CD4-positive, alpha-beta T cell treated with Interleukin-1 beta for 1 hour (primary cell): ENCODE measurements around the gene AKAP6.

Experiments
- DNase-seq, 2 donors: peaks; one replicate each; pipeline ENCODE4 v3.0.0-alpha.2; 2020 to 2022

AKAP6 gene

DNA sequence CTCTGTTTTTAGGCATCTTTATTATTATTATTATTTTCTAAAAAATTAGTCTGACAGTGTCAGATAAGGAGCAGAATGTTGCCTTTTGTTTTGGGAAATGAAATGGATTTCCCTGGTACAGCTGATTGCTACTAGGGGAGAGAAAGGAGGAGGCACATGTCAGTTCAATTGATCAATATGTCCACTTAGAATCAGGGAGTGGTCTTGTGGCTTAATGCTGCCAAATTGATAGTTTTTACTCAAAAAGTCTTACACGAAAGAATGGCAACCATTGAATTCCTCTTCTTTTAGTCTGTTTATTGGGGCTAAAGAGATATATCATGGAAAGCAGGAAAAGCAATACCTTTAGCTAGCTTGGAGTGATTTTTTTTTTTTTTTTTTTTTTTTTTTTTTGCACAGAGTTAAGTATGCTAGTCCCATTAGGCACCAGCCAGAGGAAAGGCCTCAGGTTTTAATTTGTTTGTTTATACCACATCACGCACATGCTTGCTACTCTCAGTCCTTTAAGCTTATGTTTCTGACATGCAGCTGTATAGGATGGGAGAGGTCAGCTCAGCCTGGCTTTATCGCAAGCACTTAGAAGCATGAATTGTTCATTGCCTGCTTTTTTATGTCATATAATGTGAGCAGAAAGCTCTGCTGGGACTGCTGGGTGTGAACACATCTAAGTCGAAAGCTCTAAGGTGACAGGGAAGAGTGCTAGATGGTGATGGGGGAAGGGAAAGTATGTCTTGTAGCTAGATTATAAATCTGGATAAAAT lies 1.4 kb downstream of the AKAP6 start:
- no peak for DNase-seq

DNA sequence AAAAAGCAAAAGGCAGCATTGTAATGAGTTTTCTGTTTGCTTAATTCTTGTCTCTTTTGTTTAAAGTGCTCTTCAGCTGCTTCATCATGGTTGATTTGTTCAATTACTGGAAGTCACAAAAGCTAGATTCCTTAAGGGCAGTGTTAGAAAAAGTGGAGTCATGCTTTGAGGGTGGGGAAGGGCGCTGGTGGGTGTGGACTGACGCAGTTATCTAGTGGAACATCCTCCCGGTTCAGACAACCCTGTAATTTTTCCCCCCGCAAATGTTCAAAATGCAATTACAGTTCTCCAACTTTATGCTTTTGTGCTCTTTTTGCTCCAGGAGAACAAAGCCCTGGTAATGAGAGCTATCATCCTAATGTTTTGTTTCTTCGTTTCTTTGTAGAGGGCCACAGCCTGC lies 2.1 kb downstream of the AKAP6 start:
- DNase-seq: no peak

DNA sequence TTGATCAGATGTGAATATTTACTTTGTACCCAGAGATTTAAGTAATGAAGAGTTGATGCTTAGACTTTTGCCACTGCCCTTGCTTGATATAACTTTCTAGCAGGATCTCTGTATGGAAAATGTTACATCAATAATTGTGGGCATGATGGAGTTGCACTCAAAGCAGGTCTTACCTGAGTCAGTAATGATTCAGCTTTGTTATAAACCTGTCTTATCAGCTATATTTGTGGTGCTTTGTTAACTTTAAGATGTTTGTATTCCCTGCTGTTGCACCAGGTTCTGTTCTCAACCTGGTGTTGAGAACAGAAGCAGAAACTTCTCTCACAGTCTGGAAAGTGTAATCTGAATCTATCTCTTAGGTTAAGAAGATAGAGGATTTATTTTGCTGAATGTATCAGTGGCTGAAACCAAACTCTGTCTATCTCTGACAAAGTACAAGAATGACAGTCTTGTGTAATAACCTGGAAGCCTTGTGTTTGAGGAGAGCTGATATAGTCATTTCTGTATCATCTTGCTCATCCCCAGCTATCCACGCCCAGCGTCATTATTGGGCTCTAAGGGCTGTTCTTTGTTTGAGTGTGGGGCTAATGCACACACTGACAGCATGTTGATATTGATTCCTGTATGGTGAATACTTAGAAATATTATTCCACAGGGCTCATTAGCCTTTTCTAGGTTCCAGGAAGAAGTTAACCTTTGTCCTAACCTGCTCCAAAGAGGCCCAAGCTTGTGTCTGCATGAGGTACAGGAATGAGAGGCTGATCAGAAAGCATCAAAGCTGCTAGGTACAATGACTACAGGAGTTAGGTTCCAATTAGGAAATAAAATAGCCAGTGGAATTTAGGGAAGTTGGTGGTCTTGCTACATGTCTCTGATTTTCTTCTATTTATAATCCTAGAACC lies 3.6 kb downstream of the AKAP6 start:
- DNase-seq: no peak

DNA sequence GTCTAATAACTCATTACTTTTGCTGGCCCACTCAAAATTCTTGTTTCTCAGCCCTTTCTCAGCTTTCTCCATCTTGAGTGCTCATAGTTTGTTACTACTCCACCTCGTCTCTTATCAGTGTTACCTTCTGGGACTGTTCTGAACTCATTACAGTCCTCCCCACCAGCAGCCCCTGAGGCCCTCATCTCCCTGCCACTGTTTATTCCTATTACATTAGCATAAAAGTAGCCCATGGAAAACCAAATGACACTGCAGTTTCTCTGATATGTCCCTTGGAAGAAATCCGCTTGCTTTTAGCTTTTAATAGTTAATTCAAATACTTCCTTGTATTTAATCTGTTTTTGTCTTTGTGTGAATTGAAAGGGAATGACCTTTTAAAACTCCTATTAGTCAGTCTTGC lies 7.6 kb downstream of the AKAP6 start:
- DNase-seq: no peak

DNA sequence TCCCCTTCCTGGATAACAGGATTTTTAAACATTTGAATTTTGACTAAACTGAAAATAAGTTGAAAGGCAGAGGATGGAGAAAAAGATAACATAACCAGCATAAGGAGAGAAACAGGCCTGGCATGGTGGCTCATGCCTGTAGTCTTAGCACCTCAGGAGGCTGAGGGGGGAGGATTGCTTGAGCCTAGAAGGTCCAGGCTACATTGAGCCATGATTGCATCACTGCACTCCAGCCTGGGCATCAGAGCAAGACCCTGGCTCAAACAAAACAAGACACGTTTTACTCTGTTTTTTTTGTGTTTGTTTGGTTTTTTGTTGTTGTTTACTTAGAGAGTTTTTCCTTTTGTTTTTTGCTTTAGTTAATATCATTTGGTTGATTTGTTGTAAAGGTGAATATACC lies 8.7 kb downstream of the AKAP6 start:
- no peak for DNase-seq

DNA sequence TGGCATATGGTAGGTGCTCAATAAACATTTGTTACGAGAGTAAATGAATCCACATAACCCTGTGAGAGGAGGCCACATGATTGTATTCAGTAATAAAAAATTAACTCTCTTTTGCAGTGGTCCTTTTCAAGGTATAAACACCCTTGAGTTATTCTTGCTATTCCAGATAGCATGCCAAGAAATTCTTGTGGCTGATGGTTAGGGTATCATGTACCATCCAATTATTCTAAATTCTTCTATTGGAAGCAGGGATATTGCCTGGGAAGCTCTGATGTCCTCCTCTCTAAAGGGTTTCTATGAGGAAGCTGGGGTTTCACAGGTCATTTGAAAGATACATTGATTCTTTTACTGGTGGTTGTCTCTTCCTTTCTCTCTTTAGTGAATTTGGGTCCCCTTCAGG lies 10.1 kb downstream of the AKAP6 start:
- DNase-seq: no peak

DNA sequence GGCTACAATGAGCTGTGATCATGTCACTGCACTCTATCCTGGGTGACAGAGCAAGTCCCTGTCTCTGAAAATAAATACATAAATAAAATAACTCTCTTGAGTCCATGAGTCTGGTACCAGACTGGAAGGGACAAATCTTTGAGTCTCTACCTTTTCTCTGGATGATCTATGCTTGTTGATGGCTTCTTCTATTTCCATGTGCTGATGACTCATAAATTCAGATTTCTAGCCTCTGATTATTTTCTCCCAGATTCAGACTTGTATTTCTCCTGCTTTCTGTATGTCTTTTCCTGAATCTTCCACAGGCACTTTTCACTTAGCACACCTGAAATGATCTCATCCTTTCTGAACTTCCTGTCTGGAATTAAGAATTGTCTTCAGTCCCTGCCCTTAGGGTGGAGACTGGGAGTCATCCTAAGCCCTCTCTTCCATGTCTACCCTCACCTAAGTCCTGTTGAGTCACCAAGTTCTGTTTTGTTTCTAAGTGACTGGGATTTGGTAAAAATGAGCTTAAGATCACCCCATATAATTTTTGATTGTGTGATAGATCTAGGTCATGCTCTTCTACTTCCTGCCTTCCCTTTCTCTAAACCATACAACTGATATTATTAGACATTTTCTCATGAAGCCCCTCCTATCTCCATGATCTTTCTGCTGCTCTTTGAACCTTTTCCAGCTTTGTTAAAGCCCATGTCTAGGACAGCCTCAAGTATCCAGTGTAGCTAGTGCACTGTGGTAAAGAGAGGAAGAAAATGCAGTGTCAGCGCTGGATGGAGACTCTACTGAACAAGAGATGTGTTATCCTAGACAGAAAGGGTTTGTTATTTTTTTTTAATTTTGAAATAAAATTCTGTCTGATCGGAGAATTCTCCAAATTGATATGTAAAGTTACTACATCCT lies 13.1 kb downstream of the AKAP6 start:
- DNase-seq: no peak

DNA sequence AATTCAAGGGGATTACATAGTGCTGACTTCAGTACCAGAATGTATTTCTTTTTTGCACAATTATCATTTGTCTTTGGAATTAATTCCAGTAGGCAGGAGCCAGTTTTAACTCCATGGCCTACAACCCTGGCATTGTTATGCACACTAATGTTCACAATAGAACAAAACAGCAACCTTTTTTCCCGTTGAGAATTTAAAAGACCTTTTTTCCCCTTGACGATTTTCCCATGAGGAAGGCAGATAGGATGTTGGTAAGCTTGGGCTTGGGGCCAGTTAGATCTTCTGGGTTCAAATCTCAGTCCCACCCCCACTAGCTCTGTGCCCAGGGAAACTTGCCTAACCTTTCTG lies 13.7 kb downstream of the AKAP6 start:
- DNase-seq: no peak

DNA sequence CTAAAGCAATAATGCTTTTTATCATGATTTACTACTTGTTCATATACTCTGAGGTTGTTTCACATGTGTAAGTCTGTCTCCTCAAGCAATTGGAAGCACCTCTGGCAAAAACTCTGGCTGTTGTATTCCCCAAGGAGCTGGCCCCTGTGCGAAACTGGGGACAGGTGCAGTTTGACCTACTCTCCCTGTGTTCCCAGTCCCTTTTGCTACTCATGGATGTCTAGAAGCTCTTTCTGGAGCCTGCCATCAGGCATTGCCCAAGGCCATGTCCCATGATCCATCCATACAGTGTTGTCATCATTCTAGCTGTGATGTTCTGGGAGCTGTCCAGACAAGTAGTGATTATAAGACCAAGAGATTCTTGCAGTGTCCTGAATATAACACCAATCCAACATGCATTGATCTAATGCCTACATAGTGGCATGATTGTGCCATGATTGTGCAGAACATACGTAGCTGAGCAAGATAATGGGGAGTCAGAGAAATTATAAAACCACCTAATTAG lies 14.9 kb downstream of the AKAP6 start:
- DNase-seq: no peak

DNA sequence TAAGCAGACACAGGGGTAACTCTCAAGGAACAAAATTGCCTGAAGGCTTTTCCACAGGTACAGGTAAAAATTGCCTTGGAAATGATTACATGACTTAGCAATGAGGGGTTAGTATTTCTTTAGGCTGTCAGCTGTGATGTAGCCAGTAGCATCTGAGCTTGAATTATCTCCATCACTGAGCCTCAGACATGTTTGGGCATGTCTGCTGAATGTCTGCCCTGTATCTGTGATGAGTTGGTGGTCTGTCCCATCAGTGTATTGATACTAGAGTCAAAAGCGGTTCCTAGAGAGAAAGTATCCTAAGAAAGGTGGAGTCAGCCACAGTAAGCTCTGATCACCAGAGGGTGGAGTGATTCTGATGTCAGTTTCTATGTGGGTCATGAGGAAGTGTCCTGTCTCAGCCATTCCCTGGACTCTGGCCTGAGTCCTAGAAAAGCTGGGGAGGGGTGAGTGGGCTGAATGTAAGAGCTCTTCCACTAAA lies 16.3 kb downstream of the AKAP6 start:
- no peak for DNase-seq

DNA sequence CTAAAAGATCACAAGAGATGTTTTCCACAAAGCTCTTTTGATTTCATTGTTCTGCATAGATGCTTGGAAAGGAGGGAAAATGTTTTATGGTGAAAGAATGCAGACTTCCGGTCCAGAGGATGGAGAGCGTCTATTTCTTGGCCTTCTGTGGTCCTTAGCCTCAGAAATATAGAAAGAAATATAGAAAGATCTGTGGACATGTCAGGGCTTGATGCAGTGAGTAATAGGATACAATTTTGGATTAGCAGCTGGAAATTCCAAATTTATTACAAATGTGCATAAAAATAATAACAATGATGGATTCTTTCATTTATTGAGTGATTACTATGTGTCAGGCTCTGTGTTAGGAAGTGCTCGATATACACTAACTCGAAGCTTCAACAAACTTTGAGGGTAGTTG lies 20.2 kb downstream of the AKAP6 start:
- no peak for DNase-seq

DNA sequence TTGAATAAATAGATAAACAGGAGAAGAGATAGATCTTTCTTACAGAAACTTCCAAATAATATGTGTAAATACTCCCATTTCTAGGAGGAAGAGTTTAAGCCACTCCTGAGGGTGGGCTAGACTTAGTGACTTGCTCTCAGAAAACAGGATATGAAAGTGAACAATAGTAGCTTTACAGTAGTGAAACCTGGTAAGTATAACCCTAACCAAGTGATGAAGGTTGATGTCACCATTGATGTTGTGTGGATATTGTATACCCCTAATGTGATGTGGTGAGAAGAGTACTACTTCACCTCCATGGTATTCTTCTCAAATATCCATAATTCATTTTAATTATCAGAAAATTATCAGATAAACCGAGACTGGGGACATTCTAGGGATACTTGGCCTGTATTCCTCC lies 20.9 kb downstream of the AKAP6 start:
- DNase-seq: no peak

DNA sequence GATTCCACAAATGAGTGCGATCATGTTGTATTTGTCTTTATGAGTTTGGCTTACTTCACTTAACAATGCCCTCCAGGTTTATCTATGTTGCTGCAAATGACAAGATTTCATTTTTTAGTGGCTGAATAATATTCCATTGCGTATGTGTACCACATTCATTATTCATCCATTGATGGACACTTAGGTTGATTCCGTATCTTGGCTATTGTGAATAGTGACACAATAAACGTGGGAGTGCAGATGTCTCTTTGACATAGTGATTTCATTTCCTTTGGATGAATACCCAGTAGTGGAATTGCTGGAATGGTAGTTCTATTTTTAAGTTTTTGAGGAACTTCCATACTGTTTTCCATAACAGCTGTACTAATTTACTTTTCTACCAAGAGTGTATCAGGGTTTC lies 23.5 kb downstream of the AKAP6 start:
- no peak for DNase-seq

DNA sequence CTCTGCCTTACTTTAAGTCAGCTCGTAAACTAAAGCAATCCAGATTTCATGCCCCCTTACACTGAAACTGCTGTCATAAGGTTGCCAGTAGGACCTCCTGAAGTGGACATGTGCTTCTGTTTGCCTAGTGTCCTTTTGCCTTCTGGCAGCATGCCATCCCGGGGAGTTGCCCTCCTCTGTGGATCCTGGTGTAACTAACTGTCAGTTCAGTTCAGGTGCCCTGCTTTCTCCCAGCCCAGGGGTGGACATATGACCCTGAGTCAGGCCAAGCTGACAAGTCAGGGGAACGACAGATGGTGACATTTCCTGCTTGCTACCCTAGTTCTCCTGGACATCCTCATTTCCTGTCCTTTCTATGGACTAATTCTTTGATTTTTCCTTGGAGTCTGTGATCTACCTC lies 25.6 kb downstream of the AKAP6 start:
- DNase-seq: no peak

DNA sequence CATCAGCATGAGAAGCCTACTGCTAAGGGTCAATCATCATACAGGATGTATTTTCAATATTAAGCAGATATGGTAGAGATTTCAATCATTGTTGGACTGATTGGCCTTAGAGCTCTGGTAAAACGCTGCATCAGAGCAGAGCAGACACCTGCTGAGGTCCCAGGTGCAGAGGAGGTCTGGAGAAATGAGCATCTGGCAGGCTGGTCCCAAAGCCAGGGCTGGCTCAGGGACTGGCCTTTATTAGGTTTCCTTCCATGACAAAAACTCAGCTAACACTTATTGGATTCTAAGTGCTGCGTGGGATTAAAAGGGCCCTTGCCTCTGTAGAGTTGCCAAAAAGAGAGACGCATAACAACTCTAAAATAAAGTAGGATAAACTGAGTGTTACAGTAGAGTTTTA lies 29.7 kb downstream of the AKAP6 start:
- DNase-seq: no peak

DNA sequence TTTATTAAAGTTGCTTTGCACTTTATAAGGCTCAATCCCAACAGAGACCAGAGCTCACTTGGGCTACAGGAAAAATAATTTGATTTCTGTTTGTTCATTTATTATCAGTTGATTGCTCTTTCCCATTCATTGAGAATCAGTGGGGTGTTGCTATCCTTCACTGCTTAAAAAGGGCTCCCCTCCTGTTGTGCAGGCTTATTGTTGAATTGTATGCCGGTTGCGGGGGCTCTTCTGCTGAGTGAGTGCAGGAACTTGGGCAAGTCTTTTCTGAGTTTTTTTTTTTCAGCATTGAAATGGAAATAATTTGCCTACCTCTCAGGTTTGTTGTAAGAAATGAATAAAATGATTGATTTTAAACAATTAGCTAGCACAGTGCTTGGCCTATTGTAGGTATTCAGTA lies 32.6 kb downstream of the AKAP6 start:
- DNase-seq: no peak

DNA sequence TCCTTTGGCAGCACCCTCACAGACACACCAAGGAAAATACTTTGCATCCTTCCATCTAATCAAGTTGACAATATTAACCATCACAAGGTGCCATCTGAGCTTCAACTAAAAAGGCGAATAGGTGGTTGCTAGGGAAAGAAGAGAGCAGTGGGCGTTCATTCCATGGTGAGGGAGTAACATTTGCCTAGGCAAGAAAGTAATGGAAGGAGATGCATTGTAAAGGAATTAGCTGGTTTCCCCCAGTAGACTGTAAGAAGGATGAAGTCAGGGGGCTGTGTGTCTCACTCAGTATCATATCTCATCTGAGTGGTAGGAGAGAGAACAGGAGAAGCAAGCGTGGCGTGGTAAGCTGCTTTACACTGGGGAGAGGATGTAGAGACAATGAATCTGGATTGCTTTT lies 34.7 kb downstream of the AKAP6 start:
- no peak for DNase-seq

DNA sequence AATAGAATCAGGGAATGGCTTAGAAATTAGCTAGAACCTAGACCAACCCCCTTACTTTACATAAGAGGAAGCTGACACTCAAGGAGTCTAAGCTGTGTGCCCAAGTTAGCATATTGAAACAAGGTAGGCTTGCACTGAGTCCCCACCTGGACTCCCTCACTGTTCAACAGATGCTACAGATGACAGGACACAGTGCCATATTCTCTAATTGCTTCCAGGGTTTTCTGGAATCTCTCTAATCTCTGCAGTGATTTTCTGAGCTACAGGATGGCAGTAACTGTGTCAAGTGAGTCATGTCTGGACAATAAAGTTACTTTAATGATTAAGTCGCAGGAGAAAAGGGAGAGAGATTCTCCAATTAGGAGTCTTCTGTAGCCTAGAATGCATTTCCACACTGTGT lies 35.8 kb downstream of the AKAP6 start:
- no peak for DNase-seq

DNA sequence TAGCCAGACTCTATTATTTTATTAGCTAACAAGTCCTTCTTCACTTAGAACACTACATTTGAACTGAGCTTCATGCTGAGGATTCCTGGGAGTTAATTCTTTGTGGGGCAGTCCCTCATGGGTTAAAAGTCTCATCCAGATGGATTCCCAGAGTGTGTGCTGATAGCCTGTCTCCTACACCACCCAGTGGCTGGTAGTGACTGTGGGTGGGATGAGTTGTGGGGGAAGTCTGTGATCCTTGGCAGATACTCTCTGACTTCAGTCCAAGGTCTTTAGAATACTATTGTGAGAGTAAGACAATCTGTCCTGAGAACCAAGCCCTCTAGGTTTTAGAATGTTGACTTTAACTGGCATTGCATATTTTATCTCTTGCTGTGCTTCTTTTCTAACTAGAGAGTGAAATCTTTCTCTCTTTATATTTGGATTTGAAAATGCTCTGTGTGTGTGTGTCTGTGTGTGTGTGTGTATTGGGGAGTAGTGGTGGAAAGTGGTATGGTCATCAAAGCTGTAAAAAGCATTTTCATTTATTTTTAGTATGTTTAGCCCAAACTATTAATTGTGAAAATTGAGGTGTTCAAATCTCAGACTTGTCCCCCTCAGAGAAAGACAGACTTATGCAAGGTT lies 37.3 kb downstream of the AKAP6 start:
- no peak for DNase-seq

DNA sequence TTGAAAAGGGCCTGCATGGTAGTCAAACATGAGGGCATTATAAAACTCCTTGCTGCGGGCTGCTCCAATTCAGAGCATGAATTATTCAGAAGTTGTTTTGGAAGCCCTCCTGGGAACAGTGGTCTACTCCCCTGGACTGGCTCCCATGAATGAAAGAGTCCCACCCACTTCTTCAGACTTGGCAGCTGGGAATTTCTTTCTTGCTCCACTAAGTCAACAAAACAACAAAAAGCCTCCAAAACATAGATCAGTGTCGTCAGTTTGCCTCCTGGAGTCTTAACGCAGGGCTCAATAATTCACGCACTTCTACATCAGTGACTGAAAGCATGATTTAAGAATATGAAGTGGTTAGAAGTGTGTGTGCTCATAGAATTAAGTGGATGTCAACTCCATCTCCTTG lies 37.9 kb downstream of the AKAP6 start:
- no peak for DNase-seq

DNA sequence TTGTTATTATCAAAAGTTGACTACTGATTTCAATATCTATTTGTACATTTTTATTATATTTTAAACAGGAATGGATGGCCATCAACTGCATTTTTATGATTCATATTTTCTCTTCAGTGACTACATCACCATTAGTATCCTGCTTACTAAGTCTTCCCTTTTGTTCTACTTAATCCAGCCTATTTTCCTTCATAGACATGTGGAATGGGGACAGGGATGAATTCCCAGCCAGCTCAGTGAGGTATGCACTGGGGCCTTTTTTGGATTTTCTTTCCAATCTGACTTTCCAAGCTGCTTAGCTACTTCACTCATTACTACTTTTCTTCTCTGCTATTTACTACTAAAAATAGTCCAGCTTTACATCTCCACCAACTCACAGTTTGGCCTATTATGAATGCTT lies 38.4 kb downstream of the AKAP6 start:
- no peak for DNase-seq

DNA sequence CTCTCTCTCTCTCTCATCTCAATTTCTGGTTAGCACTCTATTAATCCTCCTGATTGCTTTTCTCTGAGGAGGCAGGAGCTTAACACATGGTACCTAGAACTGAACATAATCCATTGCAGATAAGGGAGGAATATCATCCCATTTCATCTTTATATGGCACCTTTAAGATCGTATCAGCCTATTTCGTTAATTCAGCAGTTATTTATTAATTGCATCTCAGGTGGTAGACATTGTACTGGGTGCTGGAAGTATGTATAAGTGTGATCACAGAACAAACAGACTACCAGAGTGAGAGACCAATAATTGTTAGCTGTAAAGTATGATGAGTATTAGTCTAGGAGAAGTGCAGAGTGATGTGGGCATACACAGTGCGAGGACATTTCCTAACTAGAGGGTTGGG lies 39.0 kb downstream of the AKAP6 start:
- no peak for DNase-seq

DNA sequence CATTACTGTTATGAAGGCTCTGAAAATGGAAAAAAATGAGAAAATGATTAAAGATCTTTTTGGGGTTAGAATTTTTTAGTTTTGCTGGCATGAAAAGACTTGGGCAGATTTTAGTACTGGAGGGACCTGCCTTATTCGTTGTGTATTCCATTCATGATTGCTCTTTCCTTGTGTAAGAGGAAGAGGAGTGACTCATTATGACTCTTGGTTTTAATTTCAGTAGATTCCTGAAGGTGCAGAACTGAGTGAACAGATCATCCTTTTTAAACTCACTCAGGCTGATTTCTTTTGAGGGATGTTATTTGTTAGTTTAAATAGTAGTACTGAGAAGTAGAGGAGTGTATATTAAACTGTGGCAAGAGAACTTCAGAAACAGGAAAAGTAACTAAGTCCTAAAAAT lies 41.6 kb downstream of the AKAP6 start:
- no peak for DNase-seq
